Measurements from ENCODE around the gene ANKRD55. TPM values are rescaled to one million over a fixed set of nuclear protein-coding genes. Genes with fewer than 3 reads are reported as not detected.

Gene ANKRD55
- total RNA-seq, 1 donor from 2014 or later: 1.4 TPM

Other genes with a start within 250 kb of the ANKRD55 start
- gene IL6ST, start 238.4 kb downstream of the ANKRD55 start, total RNA-seq: 56.2 and 67.2 TPM in 2 replicates